Liver (tissue), 9 donors: ENCODE measurements around the gene MAMDC4. TPM values are rescaled to one million over a fixed set of nuclear protein-coding genes. Genes with fewer than 3 reads are reported as not detected.

Experiments
- DNase-seq: peaks from one replicate; pipeline ENCODE4 v3.0.0-alpha.2; 2017; ENCODE audit warnings: low spot score
- H3K27ac ChIP-seq, 2 donors: one replicate each; pipeline ENCODE4 v1.7.0; 2013; ENCODE audit warnings: inconsistent platforms in 2 of 2, low read length in 2 of 2, control low read depth in 1 of 2, low read depth in 1 of 2, mild to moderate bottlenecking in 1 of 2
- H3K27me3 ChIP-seq, 4 donors: one replicate each; pipeline versions ENCODE4 v1.6.1 to v1.7.0; 2013; ENCODE audit warnings: low read length in 3 of 4, inconsistent platforms in 1 of 4, mild to moderate bottlenecking in 1 of 4, moderate library complexity in 1 of 4; ENCODE audit not compliant: control insufficient read depth in 4 of 4, insufficient read depth in 4 of 4
- H3K36me3 ChIP-seq, 4 donors: one replicate each; pipeline versions ENCODE4 v1.6.1 to v1.7.0; 2013; ENCODE audit warnings: low read length in 3 of 4, mild to moderate bottlenecking in 3 of 4, low read depth in 1 of 4, moderate library complexity in 1 of 4; ENCODE audit not compliant: control insufficient read depth in 4 of 4, insufficient read depth in 3 of 4
- H3K4me1 ChIP-seq, 4 donors: one replicate each; pipeline versions ENCODE4 v1.6.1 to v1.7.0; 2013; ENCODE audit warnings: low read length in 3 of 4, mild to moderate bottlenecking in 3 of 4, moderate library complexity in 1 of 4; ENCODE audit not compliant: control insufficient read depth in 4 of 4, insufficient read depth in 4 of 4
- H3K4me3 ChIP-seq, 3 donors: one replicate each; pipeline versions ENCODE4 v1.6.1 to v1.7.0; 2013; ENCODE audit warnings: low read length in 3 of 3, control low read depth in 1 of 3, low read depth in 1 of 3, mild to moderate bottlenecking in 1 of 3
- H3K9ac ChIP-seq, 2 donors: one replicate each; pipeline ENCODE4 v1.7.0; 2013; ENCODE audit warnings: low read length in 2 of 2, mild to moderate bottlenecking in 2 of 2, moderate library complexity in 2 of 2, control low read depth in 1 of 2, low read depth in 1 of 2
- H3K9me3 ChIP-seq, 4 donors: one replicate each; pipeline versions ENCODE4 v1.6.1 to v1.7.0; 2013; ENCODE audit warnings: low read length in 3 of 4; ENCODE audit not compliant: control insufficient read depth in 4 of 4
- EGR1 ChIP-seq, 2 donors: IDR thresholded peaks; 2 replicates each; pipeline ENCODE4 v1.6.1; 2016 to 2018; ENCODE audit warnings: antibody characterized with exemption in 2 of 2, low read depth in 2 of 2
- FOXA1 ChIP-seq: IDR thresholded peaks from 2 replicates; pipeline ENCODE4 v1.6.1; 2016; ENCODE audit warnings: antibody characterized with exemption
- FOXA2 ChIP-seq: IDR thresholded peaks from 2 replicates; pipeline ENCODE4 v1.6.1; 2016; ENCODE audit warnings: antibody characterized with exemption
- HNF4A ChIP-seq, 2 donors: conservative IDR thresholded peaks; 2 replicates each; pipeline ENCODE4 v1.6.1; 2016; ENCODE audit warnings: antibody characterized with exemption in 2 of 2, mild to moderate bottlenecking in 2 of 2
- JUND ChIP-seq, 2 donors: IDR thresholded peaks; 2 replicates each; pipeline ENCODE4 v1.6.1; 2016; ENCODE audit warnings: antibody characterized with exemption in 2 of 2
- MAX ChIP-seq: IDR thresholded peaks from 2 replicates; pipeline ENCODE4 v1.6.1; 2016; ENCODE audit warnings: antibody characterized with exemption
- NR2F2 ChIP-seq: IDR thresholded peaks from 2 replicates; pipeline ENCODE4 v1.6.1; 2016; ENCODE audit warnings: antibody characterized with exemption
- RAD21 ChIP-seq, 2 donors: IDR thresholded peaks; 2 replicates each; pipeline ENCODE4 v1.6.1; 2016; ENCODE audit warnings: antibody characterized with exemption in 2 of 2, mild to moderate bottlenecking in 2 of 2
- REST ChIP-seq: IDR thresholded peaks from 2 replicates; pipeline ENCODE4 v1.6.1; 2016; ENCODE audit warnings: antibody characterized with exemption, mild to moderate bottlenecking
- RXRA ChIP-seq, 2 donors: IDR thresholded peaks; 2 replicates each; pipeline ENCODE4 v1.6.1; 2017 to 2018; ENCODE audit warnings: antibody characterized with exemption in 2 of 2, mild to moderate bottlenecking in 1 of 2
- SP1 ChIP-seq: IDR thresholded peaks from 2 replicates; pipeline ENCODE4 v1.6.1; 2018; ENCODE audit warnings: antibody characterized with exemption, mild to moderate bottlenecking
- TAF1 ChIP-seq: conservative IDR thresholded peaks from 2 replicates; pipeline ENCODE4 v1.6.1; 2016; ENCODE audit warnings: antibody characterized with exemption, mild to moderate bottlenecking
- YY1 ChIP-seq: IDR thresholded peaks from 2 replicates; pipeline ENCODE4 v1.6.1; 2016; ENCODE audit warnings: antibody characterized with exemption, mild to moderate bottlenecking
- WGBS: extraction: QIAGEN DNeasy Blood & Tissue Kit; methylation state at CpG from one replicate; pipeline ENCODE4 v1.1.7; 2013; 5-methylcytosine and 5-hydroxymethylcytosine counted together
- polyA plus RNA-seq, 2 donors: library from polyadenylated mRNA; stranded (reverse) in 1 of 2; unstranded in 1 of 2; fragments of 200-250 nt in 1 of 2; fragments of >200 nt in 1 of 2; fragmentation: Nextera tagmentation in 1 of 2; extraction: Ambion mirVana in 1 of 2; gene quantifications; one replicate each; pipeline versions ENCODE4 v1.2.1 to v1.2.3, GENCODE V29; 2013 to 2015
- total RNA-seq, 2 donors: library from RNA; depleted of rRNA; stranded (reverse); fragments of >200 nt; gene quantifications; one replicate each; pipeline ENCODE4 v1.2.3, GENCODE V29; 2014
- TF ChIP-seq, protein P1 (sequence below): fragments of 150-350 bp; IDR thresholded peaks from 2 replicates; pipeline ENCODE4 v1.5.1; 2017; ENCODE audit warnings: improper control_type of control experiment, low read depth, low read length; ENCODE audit not compliant: missing input control
- donor health status: healthy.
- donor health status: healthy.
- donor health status: healthy.
- donor health status: healthy.
- donor health status: healthy.

The MAMDC4 gene
- total and polyA plus RNA-seq, 4 donors = 2.4 to 8.1 (median 3.9) TPM

DNA sequence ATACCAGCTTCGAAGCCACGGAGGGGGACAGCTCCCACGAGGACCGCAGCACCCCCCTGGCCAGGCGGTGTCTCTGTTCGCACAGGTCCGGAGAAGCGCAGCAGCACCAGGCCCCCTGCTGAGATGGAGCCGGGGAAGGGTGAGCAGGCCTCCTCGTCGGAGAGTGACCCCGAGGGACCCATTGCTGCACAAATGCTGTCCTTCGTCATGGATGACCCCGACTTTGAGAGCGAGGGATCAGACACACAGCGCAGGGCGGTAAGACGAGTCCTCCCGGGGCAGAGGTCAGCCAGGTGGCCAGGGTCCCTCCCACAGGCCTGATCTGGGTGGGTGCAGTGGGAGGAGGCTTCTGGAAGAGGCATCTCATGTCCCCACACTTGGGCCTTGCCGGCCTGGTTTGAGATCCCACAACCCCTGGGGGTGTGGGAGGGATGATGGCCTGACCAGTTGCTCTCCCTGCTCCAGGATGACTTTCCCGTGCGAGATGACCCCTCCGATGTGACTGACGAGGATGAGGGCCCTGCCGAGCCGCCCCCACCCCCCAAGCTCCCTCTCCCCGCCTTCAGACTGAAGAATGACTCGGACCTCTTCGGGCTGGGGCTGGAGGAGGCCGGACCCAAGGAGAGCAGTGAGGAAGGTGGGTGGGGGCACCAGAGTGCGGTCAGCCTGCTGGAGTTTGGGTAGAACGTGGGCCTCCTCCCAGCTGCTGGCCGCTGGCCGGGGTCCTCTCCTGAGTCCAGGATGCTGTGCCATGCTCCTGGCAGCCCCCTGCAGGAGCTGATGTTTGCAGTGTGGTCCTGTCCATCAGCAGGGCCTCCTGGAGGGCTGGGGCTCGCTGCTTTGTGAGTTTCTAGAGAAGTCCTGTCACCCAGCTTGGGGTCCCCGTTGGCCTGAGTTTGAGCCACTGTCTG is 12.7 kb upstream of the MAMDC4 start:
- H3K4me1 ChIP-seq = peaks cover 16 to 34% (median 31%) of the 10 kb centered on the region in 4 donors
- 92% methylated on average over 36 of the region's 36 CpGs for WGBS
- DNase-seq = no peak
- no peaks in the 10 kb centered on the region for H3K9me3 ChIP-seq
- H3K9ac ChIP-seq = no peak overlapping the region
- no peaks in the 10 kb centered on the region for H3K27me3 ChIP-seq
- TF ChIP-seq RAD21 (IDR thresholded peaks at IDR 0.05) (no peak), JUND (IDR thresholded peaks at IDR 0.05) (no peak), REST (no peak), HNF4A (conservative IDR thresholded peaks at IDR 0.05) (no peak), TAF1 (no peak), EGR1 (IDR thresholded peaks at IDR 0.05; ENCODE audit: low read depth in 2 of 2) (no peak), SP1 (no peak), NR2F2 (no peak), FOXA2 (no peak), MAX (no peak), YY1 (no peak), FOXA1 (no peak)
- TF ChIP-seq, protein P1, sequence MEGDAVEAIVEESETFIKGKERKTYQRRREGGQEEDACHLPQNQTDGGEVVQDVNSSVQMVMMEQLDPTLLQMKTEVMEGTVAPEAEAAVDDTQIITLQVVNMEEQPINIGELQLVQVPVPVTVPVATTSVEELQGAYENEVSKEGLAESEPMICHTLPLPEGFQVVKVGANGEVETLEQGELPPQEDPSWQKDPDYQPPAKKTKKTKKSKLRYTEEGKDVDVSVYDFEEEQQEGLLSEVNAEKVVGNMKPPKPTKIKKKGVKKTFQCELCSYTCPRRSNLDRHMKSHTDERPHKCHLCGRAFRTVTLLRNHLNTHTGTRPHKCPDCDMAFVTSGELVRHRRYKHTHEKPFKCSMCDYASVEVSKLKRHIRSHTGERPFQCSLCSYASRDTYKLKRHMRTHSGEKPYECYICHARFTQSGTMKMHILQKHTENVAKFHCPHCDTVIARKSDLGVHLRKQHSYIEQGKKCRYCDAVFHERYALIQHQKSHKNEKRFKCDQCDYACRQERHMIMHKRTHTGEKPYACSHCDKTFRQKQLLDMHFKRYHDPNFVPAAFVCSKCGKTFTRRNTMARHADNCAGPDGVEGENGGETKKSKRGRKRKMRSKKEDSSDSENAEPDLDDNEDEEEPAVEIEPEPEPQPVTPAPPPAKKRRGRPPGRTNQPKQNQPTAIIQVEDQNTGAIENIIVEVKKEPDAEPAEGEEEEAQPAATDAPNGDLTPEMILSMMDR = no peak
- peaks cover 0 to 13% (median 9%) of the 10 kb centered on the region in 4 donors for H3K36me3 ChIP-seq
- H3K4me3 ChIP-seq = no peak overlapping the region
- H3K27ac ChIP-seq = no peak overlapping the region

GRCh38 chr9:136840140-136840876 is 11.8 kb upstream of the MAMDC4 start:
- Histone ChIP-seq H3K27me3 (no peaks in the 10 kb centered on the region), H3K4me1 (peaks cover 16 to 36% (median 32%) of the 10 kb centered on the region in 4 donors), H3K9ac (no peak overlapping the region), H3K4me3 (no peak overlapping the region), H3K36me3 (peaks cover 0 to 11% (median 9%) of the 10 kb centered on the region in 4 donors), H3K27ac (no peak overlapping the region), H3K9me3 (no peaks in the 10 kb centered on the region)
- 82% methylated on average over 32 of the region's 32 CpGs for WGBS
- TF ChIP-seq FOXA1 (no peak), RXRA (IDR thresholded peaks at IDR 0.05) (no peak), SP1 (no peak)
- no peak for DNase-seq
